Astrocyte (in vitro differentiated cells and primary cell): ENCODE results near the gene C10orf90. TPM values are rescaled to one million over a fixed set of nuclear protein-coding genes. Genes with fewer than 3 reads are reported as not detected.

Experiments used
- DNase-seq: peaks from one replicate; pipeline ENCODE4 v3.0.0-alpha.2; 2010; ENCODE audit warnings: low read depth
- FAIRE-seq: peaks from 2 replicates; lab custom pipeline; 2011; peaks lifted over from hg19 to GRCh38; lab: Jason Lieb, UNC
- H2AFZ ChIP-seq: 2 replicates; pipeline ENCODE4 v1.6.0; 2012; ENCODE audit warnings: low read depth, low read length, inconsistent platforms
- H3K27ac ChIP-seq: 2 replicates; pipeline ENCODE4 v1.5.1; 2011; ENCODE audit warnings: low read depth, low read length, inconsistent platforms
- H3K27me3 ChIP-seq: 2 replicates; pipeline ENCODE4 v1.6.0; 2011; ENCODE audit warnings: low read length, inconsistent platforms; ENCODE audit not compliant: insufficient read depth
- H3K36me3 ChIP-seq: 2 replicates; pipeline ENCODE4 v1.5.1; 2011; ENCODE audit warnings: low read length, inconsistent platforms; ENCODE audit not compliant: insufficient read depth
- H3K4me1 ChIP-seq: 2 replicates; pipeline ENCODE4 v1.5.1; 2011; ENCODE audit warnings: low read length, inconsistent platforms; ENCODE audit not compliant: insufficient read depth
- H3K4me2 ChIP-seq: 2 replicates; pipeline ENCODE4 v1.6.0; 2012; ENCODE audit warnings: low read length, inconsistent platforms
- H3K4me3 ChIP-seq: 2 replicates; pipeline ENCODE4 v1.5.1; 2011; ENCODE audit warnings: low read depth, mild to moderate bottlenecking, low read length, inconsistent platforms; ENCODE audit not compliant: insufficient read depth
- H3K79me2 ChIP-seq: 2 replicates; pipeline ENCODE4 v1.6.0; 2012; ENCODE audit warnings: mild to moderate bottlenecking, low read length, inconsistent platforms; ENCODE audit not compliant: insufficient read depth
- H3K9ac ChIP-seq: 2 replicates; pipeline ENCODE4 v1.6.0; 2012; ENCODE audit warnings: mild to moderate bottlenecking, low read length, inconsistent platforms
- H3K9me3 ChIP-seq: 2 replicates; pipeline ENCODE4 v1.5.1; 2012; ENCODE audit warnings: low read depth, mild to moderate bottlenecking, low read length, inconsistent platforms; ENCODE audit not compliant: insufficient read depth
- H4K20me1 ChIP-seq: 2 replicates; pipeline ENCODE4 v1.6.0; 2012; ENCODE audit warnings: low read length, inconsistent platforms; ENCODE audit not compliant: insufficient read depth
- H3K27ac Mint-ChIP-seq: one replicate; pipeline ENCODE4 v1.8.0; 2021; ENCODE audit warnings: mild to moderate bottlenecking, mixed read lengths; ENCODE audit not compliant: unreplicated experiment
- H3K27me3 Mint-ChIP-seq: one replicate; pipeline ENCODE4 v1.8.0; 2021; ENCODE audit warnings: low read depth, mixed read lengths; ENCODE audit not compliant: unreplicated experiment
- H3K36me3 Mint-ChIP-seq: one replicate; pipeline ENCODE4 v1.8.0; 2021; ENCODE audit warnings: low read depth, mixed read lengths; ENCODE audit not compliant: unreplicated experiment
- H3K4me1 Mint-ChIP-seq: one replicate; pipeline ENCODE4 v1.8.0; 2021; ENCODE audit warnings: low read depth, mixed read lengths; ENCODE audit not compliant: unreplicated experiment
- H3K4me3 Mint-ChIP-seq: one replicate; pipeline ENCODE4 v1.8.0; 2021; ENCODE audit warnings: mild to moderate bottlenecking, moderate library complexity, mixed read lengths; ENCODE audit not compliant: unreplicated experiment
- H3K9me3 Mint-ChIP-seq: one replicate; pipeline ENCODE4 v1.8.0; 2021; ENCODE audit warnings: mild to moderate bottlenecking, mixed read lengths; ENCODE audit not compliant: unreplicated experiment
- CTCF ChIP-seq: IDR thresholded peaks from 2 replicates; pipeline ENCODE4 v1.5.1; 2011; ENCODE audit warnings: low read depth, mild to moderate bottlenecking, inconsistent platforms, low read length, moderate library complexity; ENCODE audit not compliant: insufficient read depth
- EZH2 ChIP-seq: IDR thresholded peaks from 2 replicates; pipeline ENCODE4 v1.6.1; 2012; ENCODE audit warnings: mild to moderate bottlenecking, low read length, inconsistent platforms; ENCODE audit not compliant: insufficient read depth
- total RNA-seq: library from RNA; stranded (reverse); gene quantifications from 2 replicates; pipeline ENCODE4 v1.2.1, GENCODE V29; 2021

The C10orf90 gene
- total RNA-seq, 1 donor from 2014 or later = not detected

GRCh38 chr10:126667568-126667967 is 2.9 kb downstream of the C10orf90 start:
- no peak overlapping the region for H3K27ac ChIP-seq
- DNase-seq (no peak), FAIRE-seq (no peak)
- no peaks in the 10 kb centered on the region for H3K9me3 ChIP-seq
- Mint-ChIP-seq H3K27me3 (no peaks in the 10 kb centered on the region), H3K27ac (no peak overlapping the region), H3K4me3 (no peak overlapping the region), H3K9me3 (peaks cover 5% of the 10 kb centered on the region), H3K4me1 (peaks cover 29% of the 10 kb centered on the region), H3K36me3 (no peaks in the 10 kb centered on the region)
- H3K9ac ChIP-seq = no peak overlapping the region
- no peak overlapping the region for H3K4me2 ChIP-seq
- no peak overlapping the region for H2AFZ ChIP-seq
- H3K27me3 ChIP-seq = peaks cover 5% of the 10 kb centered on the region
- TF ChIP-seq EZH2 (no peak), CTCF (no peak)
- H3K36me3 ChIP-seq = no peaks in the 10 kb centered on the region
- no peaks in the 10 kb centered on the region for H4K20me1 ChIP-seq
- no peak overlapping the region for H3K4me3 ChIP-seq
- H3K4me1 ChIP-seq = peaks cover 21% of the 10 kb centered on the region
- H3K79me2 ChIP-seq = no peaks in the 10 kb centered on the region

GRCh38 chr10:126665207-126665606 is 5.3 kb downstream of the C10orf90 start:
- Histone ChIP-seq H3K27me3 (peaks cover 3% of the 10 kb centered on the region), H4K20me1 (no peaks in the 10 kb centered on the region), H3K9me3 (no peaks in the 10 kb centered on the region), H3K9ac (no peak overlapping the region), H2AFZ (no peak overlapping the region), H3K4me2 (no peak overlapping the region), H3K4me1 (peaks cover 27% of the 10 kb centered on the region), H3K27ac (no peak overlapping the region), H3K36me3 (no peaks in the 10 kb centered on the region), H3K4me3 (no peak overlapping the region), H3K79me2 (no peaks in the 10 kb centered on the region)
- Mint-ChIP-seq H3K27ac (no peak overlapping the region), H3K4me1 (peaks cover 30% of the 10 kb centered on the region), H3K9me3 (no peaks in the 10 kb centered on the region), H3K36me3 (no peaks in the 10 kb centered on the region), H3K4me3 (no peak overlapping the region), H3K27me3 (no peaks in the 10 kb centered on the region)
- FAIRE-seq (no peak), DNase-seq (no peak)
- TF ChIP-seq EZH2 = no peak
- no peak for TF ChIP-seq CTCF

GRCh38 chr10:126663880-126664279 is 6.6 kb downstream of the C10orf90 start:
- peak overlapping the region; percentile 77 for H3K4me2 ChIP-seq

More at GRCh38 chr10:126663880-126664279, 6.6 kb downstream of the C10orf90 start:
- no peaks in the 10 kb centered on the region for H3K79me2 ChIP-seq
- H3K9me3 Mint-ChIP-seq = no peaks in the 10 kb centered on the region
- peak overlapping the region; percentile 37 for H3K4me3 ChIP-seq
- H3K27me3 ChIP-seq = peaks cover 3% of the 10 kb centered on the region
- TF ChIP-seq EZH2 (no peak), CTCF (no peak)
- H3K27ac Mint-ChIP-seq = peak overlapping the region; percentile 73
- peaks cover 28% of the 10 kb centered on the region for H3K4me1 Mint-ChIP-seq
- peak overlapping the region; percentile 96 for H3K27ac ChIP-seq
- no peaks in the 10 kb centered on the region for H3K27me3 Mint-ChIP-seq
- H4K20me1 ChIP-seq = no peaks in the 10 kb centered on the region
- H3K9me3 ChIP-seq = no peaks in the 10 kb centered on the region
- H2AFZ ChIP-seq = no peak overlapping the region
- H3K4me3 Mint-ChIP-seq = no peak overlapping the region
- peaks cover 27% of the 10 kb centered on the region for H3K4me1 ChIP-seq
- peak overlapping the region; percentile 78 for H3K9ac ChIP-seq
- H3K36me3 ChIP-seq = no peaks in the 10 kb centered on the region
- DNase-seq = peak; percentile 93
- no peaks in the 10 kb centered on the region for H3K36me3 Mint-ChIP-seq
- FAIRE-seq = peak; percentile 45
